Sigmoid colon (tissue), 4 donors: ENCODE results near the gene PIWIL1.

Experiments
- EP300 ChIP-seq, 4 donors: sonication (generic); formaldehyde crosslinking; IDR thresholded peaks; one replicate each; pipeline ENCODE4 v1.6.1; 2017; ENCODE audit warnings: antibody characterized with exemption in 4 of 4
- POLR2AphosphoS5 ChIP-seq, 4 donors: sonication (generic); formaldehyde crosslinking; IDR thresholded peaks; one replicate each; pipeline ENCODE4 v1.6.1; 2017; ENCODE audit warnings: antibody characterized with exemption in 4 of 4
- TF ChIP-seq, protein P1 (sequence below), 4 experiments: fragments of 450-650 bp in 3 of 4; fragments of 200-600 bp in 1 of 4; IDR thresholded peaks; one replicate each; pipeline ENCODE4 v1.5.1; 2016 to 2019; ENCODE audit warnings: antibody characterized with exemption in 4 of 4, mild to moderate bottlenecking in 3 of 4, moderate library complexity in 2 of 4

DNA sequence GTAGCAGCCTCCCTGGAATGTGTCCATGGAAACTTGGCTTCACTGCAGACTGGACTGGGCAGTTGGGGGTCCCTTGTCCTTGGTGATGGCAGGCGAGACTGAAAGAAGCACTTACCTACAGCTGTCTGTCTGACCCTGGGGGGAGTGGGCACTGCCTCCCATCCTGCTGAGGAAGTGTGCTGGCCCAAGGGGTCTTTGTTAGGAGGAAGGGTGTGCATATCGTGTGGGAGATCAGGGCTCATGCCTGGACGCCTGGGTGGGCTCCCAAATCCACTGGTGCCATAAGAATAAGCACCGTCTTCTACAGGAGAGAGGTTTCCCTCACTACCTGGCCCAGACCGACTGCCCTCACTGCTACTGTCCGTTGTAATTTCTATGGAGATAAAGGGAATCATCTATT is 81.4 kb downstream of the PIWIL1 start:
- TF ChIP-seq, protein P1, sequence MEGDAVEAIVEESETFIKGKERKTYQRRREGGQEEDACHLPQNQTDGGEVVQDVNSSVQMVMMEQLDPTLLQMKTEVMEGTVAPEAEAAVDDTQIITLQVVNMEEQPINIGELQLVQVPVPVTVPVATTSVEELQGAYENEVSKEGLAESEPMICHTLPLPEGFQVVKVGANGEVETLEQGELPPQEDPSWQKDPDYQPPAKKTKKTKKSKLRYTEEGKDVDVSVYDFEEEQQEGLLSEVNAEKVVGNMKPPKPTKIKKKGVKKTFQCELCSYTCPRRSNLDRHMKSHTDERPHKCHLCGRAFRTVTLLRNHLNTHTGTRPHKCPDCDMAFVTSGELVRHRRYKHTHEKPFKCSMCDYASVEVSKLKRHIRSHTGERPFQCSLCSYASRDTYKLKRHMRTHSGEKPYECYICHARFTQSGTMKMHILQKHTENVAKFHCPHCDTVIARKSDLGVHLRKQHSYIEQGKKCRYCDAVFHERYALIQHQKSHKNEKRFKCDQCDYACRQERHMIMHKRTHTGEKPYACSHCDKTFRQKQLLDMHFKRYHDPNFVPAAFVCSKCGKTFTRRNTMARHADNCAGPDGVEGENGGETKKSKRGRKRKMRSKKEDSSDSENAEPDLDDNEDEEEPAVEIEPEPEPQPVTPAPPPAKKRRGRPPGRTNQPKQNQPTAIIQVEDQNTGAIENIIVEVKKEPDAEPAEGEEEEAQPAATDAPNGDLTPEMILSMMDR (IDR thresholded peaks at IDR 0.05), result no peak
- no peak for TF ChIP-seq EP300 (IDR thresholded peaks at IDR 0.05)
- TF ChIP-seq POLR2AphosphoS5 (IDR thresholded peaks at IDR 0.05), result no peak
